IMR-90 (cell line): Measurements from ENCODE around the gene ITLN2. TPM values are rescaled to one million over a fixed set of nuclear protein-coding genes. Genes with fewer than 3 reads are reported as not detected.

Experiments used
- ATAC-seq: fragments of 200-7000 bp; cut with Tn5 transposase; 2 replicates; pipeline ENCODE4 v1.9.1; 2020; ENCODE audit warnings: low read depth, mild to moderate bottlenecking, moderate library complexity
- BruUV-seq: library from RNA; stranded (reverse); fragments of 400-500 nt; replicated peaks from 2 replicates; lab custom pipeline; 2021; lab: Mats Ljungman, UMichigan
- CTCF ChIA-PET: fragments of 300-600 bp; formaldehyde crosslinking; extraction: SDS; loops from one replicate; lab custom pipeline; 2021; ENCODE audit warnings: antibody characterized with exemption; lab: Yijun Ruan, JAX
- POLR2A ChIA-PET: fragments of 300-600 bp; sonication (Branson Sonifier 250); formaldehyde crosslinking; loops from one replicate; lab custom pipeline; 2022; ENCODE audit warnings: antibody characterized with exemption; ENCODE audit not compliant: unreplicated experiment; lab: Charles Lee
- DNase-seq: peaks from one replicate; pipeline ENCODE4 v3.0.0; 2013
- H2AFZ ChIP-seq: replicated peaks from 2 replicates; pipeline ENCODE3; 2013; ENCODE audit warnings: low read length, mild to moderate bottlenecking; ENCODE audit not compliant: poor library complexity
- H2AK5ac ChIP-seq: 2 replicates; pipeline ENCODE4 v1.6.1; 2013; ENCODE audit warnings: low read depth, low read length, inconsistent platforms
- H2AK9ac ChIP-seq: replicated peaks from 2 replicates; pipeline ENCODE3; 2013; ENCODE audit warnings: mild to moderate bottlenecking, low read depth, low read length, moderate library complexity; ENCODE audit not compliant: poor library complexity
- H2BK120ac ChIP-seq: 2 replicates; pipeline ENCODE4 v1.6.1; 2013; ENCODE audit warnings: low read depth, low read length, inconsistent platforms
- H2BK15ac ChIP-seq: 3 replicates; pipeline ENCODE4 v1.6.1; 2013; ENCODE audit warnings: low read depth, low read length, inconsistent platforms
- H2BK20ac ChIP-seq: 2 replicates; pipeline ENCODE4 v1.6.1; 2013; ENCODE audit warnings: low read depth, mild to moderate bottlenecking, inconsistent platforms, low read length, moderate library complexity
- H2BK5ac ChIP-seq: 2 replicates; pipeline ENCODE4 v1.6.1; 2013; ENCODE audit warnings: mild to moderate bottlenecking, low read depth, low read length, inconsistent platforms; ENCODE audit not compliant: poor library complexity, severe bottlenecking
- H3K14ac ChIP-seq: replicated peaks from 2 replicates; pipeline ENCODE4 v1.6.1; 2013; ENCODE audit warnings: low read depth, low read length, inconsistent platforms
- H3K18ac ChIP-seq: 2 replicates; pipeline ENCODE4 v1.6.1; 2013; ENCODE audit warnings: low read depth, low read length, control low read depth
- H3K23ac ChIP-seq: 2 replicates; pipeline ENCODE4 v1.6.1; 2013; ENCODE audit warnings: low read depth, low read length, inconsistent platforms
- H3K27ac ChIP-seq: 2 replicates; pipeline ENCODE4 v1.5.1; 2013; ENCODE audit warnings: mild to moderate bottlenecking, control low read depth, low read length; ENCODE audit not compliant: insufficient read depth
- H3K27me3 ChIP-seq: 2 replicates; pipeline ENCODE4 v1.6.1; 2013; ENCODE audit warnings: low read length; ENCODE audit not compliant: control insufficient read depth, insufficient read depth
- H3K36me3 ChIP-seq: 2 replicates; pipeline ENCODE4 v1.6.1; 2013; ENCODE audit warnings: low read length, mixed read lengths; ENCODE audit not compliant: control insufficient read depth, insufficient read depth
- H3K4ac ChIP-seq: 2 replicates; pipeline ENCODE4 v1.6.1; 2013; ENCODE audit warnings: low read depth, low read length, inconsistent platforms
- H3K4me1 ChIP-seq: 2 replicates; pipeline ENCODE4 v1.6.1; 2013; ENCODE audit warnings: low read length, mixed read lengths; ENCODE audit not compliant: control insufficient read depth, insufficient read depth
- H3K4me2 ChIP-seq: 2 replicates; pipeline ENCODE4 v1.6.1; 2013; ENCODE audit warnings: low read depth, mild to moderate bottlenecking, control low read depth, low read length, moderate library complexity
- H3K4me3 ChIP-seq: 2 replicates; pipeline ENCODE4 v1.5.1; 2013; ENCODE audit warnings: low read depth, mild to moderate bottlenecking, control low read depth, low read length, moderate library complexity; ENCODE audit not compliant: insufficient read depth
- H3K56ac ChIP-seq: 2 replicates; pipeline ENCODE4 v1.6.1; 2013; ENCODE audit warnings: low read length, inconsistent platforms; ENCODE audit not compliant: insufficient read depth; ENCODE audit errors: extremely low read depth
- H3K79me1 ChIP-seq, 2 experiments: 2 replicates each; pipeline ENCODE4 v1.6.1; 2013; ENCODE audit warnings: low read length in 2 of 2, inconsistent platforms in 1 of 2, low read depth in 1 of 2
- H3K9ac ChIP-seq: 2 replicates; pipeline ENCODE4 v1.6.1; 2013; ENCODE audit warnings: low read depth, low read length, control low read depth
- H3K9me1 ChIP-seq: 2 replicates; pipeline ENCODE4 v1.6.1; 2013; ENCODE audit warnings: low read length, inconsistent platforms; ENCODE audit not compliant: insufficient read depth
- H3K9me3 ChIP-seq: 2 replicates; pipeline ENCODE4 v1.6.1; 2013; ENCODE audit warnings: low read length; ENCODE audit not compliant: control insufficient read depth, insufficient read depth
- H4K20me1 ChIP-seq: 2 replicates; pipeline ENCODE4 v1.6.1; 2013; ENCODE audit warnings: low read length, inconsistent platforms; ENCODE audit not compliant: insufficient read depth
- H4K5ac ChIP-seq: 2 replicates; pipeline ENCODE4 v1.6.1; 2013; ENCODE audit warnings: mild to moderate bottlenecking, low read depth, low read length, control low read depth
- H4K8ac ChIP-seq, 2 experiments: 2 replicates each; pipeline ENCODE4 v1.6.1; 2013; ENCODE audit warnings: low read depth in 2 of 2, low read length in 2 of 2, control low read depth in 1 of 2, inconsistent platforms in 1 of 2
- H4K91ac ChIP-seq: 2 replicates; pipeline ENCODE4 v1.6.1; 2013; ENCODE audit warnings: low read depth, low read length, inconsistent platforms; ENCODE audit not compliant: insufficient read depth
- CHD1 ChIP-seq: IDR thresholded peaks from 2 replicates; pipeline ENCODE4 v1.6.1; 2012; ENCODE audit warnings: low read depth, low read length, improper control_type of control experiment
- FOS ChIP-seq: fragments of 150-350 bp; IDR thresholded peaks from 2 replicates; pipeline ENCODE4 v1.6.1; 2016; ENCODE audit warnings: low read depth, low read length
- MAFK ChIP-seq: IDR thresholded peaks from 2 replicates; pipeline ENCODE4 v1.6.1; 2012; ENCODE audit warnings: low read depth, low read length, improper control_type of control experiment
- NFE2L2 ChIP-seq: fragments of 150-350 bp; IDR thresholded peaks from 2 replicates; pipeline ENCODE4 v1.6.1; 2016; ENCODE audit warnings: low read depth, mild to moderate bottlenecking, low read length
- RAD21 ChIP-seq: IDR thresholded peaks from 2 replicates; pipeline ENCODE4 v1.6.1; 2012; ENCODE audit warnings: low read length, improper control_type of control experiment
- RCOR1 ChIP-seq: IDR thresholded peaks from 2 replicates; pipeline ENCODE4 v1.6.1; 2012; ENCODE audit warnings: mild to moderate bottlenecking, low read length, improper control_type of control experiment; ENCODE audit not compliant: insufficient replicate concordance
- SMC3 ChIP-seq: fragments of 150-350 bp; IDR thresholded peaks from 2 replicates; pipeline ENCODE4 v1.6.1; 2016; ENCODE audit warnings: low read depth, mild to moderate bottlenecking, antibody characterized with exemption, low read length, moderate library complexity
- WGBS, 2 experiments: methylation state at CpG; one replicate each; pipeline versions ENCODE4 v1.1.5 to v1.1.7; 2013; ENCODE audit warnings: missing lambda C conversion rate in 2 of 2; ENCODE audit not compliant: insufficient read length in 1 of 2; ENCODE audit errors: extremely low coverage in 2 of 2; 5-methylcytosine and 5-hydroxymethylcytosine counted together
- dilution Hi-C: fragments of 300-500 bp; cut with HindIII; formaldehyde crosslinking; loops from one replicate; pipeline ENCODE4 v1.14.3; 2018; ENCODE audit warnings: low sequenced_read_pairs; ENCODE audit not compliant: unreplicated experiment
- in situ Hi-C: fragments of 300-500 bp; cut with MboI; formaldehyde crosslinking; loops from 3 replicates; pipeline ENCODE4 v1.14.3; 2019; ENCODE audit warnings: low sequenced_read_pairs, inconsistent platforms, mixed read lengths
- intact Hi-C: fragments of 100-400 bp; cut with micrococcal nuclease; formaldehyde crosslinking; loops from 2 replicates; pipeline ENCODE4 v1.10.0; 2022
- polyA plus RNA-seq, 3 experiments: library from polyadenylated mRNA; depleted of rRNA; stranded (reverse); fragments of >200 nt; gene quantifications; 2 replicates each; pipeline ENCODE4 v1.2.3, GENCODE V29; 2012; ENCODE audit warnings: low replicate concordance in 1 of 3
- total RNA-seq: library from RNA; depleted of rRNA; stranded (reverse); fragments of >200 nt; gene quantifications from 2 replicates; pipeline ENCODE4 v1.2.3, GENCODE V29; 2012
- TF ChIP-seq, protein P1 (sequence below): fragments of 150-350 bp; IDR thresholded peaks from 2 replicates; pipeline ENCODE4 v1.6.1; 2017; ENCODE audit warnings: mild to moderate bottlenecking, antibody characterized with exemption, low read length, low read depth

The ITLN2 gene
- total and polyA plus RNA-seq, 2 of the 4 experiments (the other 2 are of a cell fraction): not detected

DNA sequence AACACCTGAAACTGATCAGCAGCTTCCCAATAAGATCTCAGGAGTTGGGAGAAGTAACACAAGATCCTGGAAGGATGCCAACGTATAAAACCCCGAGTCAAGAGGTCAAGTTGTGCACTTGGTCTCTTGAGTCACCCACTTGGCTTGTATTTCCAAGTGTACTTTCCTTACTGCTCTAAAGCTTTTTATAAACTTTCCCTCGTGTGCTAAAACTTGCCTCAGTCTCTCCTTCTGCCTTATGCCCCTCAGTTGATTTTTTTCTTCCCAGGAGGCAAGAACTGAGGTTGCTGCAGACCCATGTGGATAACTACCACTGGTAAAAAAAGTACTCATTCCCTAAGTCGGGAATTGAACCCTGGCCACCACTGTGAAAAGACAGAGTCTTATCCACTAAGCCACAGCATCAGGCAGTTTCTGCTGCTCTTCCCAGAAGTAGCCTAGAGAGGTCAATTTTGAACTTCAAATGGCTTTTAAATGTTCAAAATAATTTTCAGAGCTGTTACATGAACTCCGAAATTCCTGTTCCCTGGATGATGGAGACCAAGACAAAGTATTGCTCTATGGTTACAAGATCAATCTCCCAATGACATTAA is 28.9 kb downstream of the ITLN2 start:
- Histone ChIP-seq H4K20me1 (no peaks in the 10 kb centered on the region), H3K23ac (no peak overlapping the region), H2BK120ac (no peak overlapping the region), H2BK5ac (no peak overlapping the region), H3K18ac (no peak overlapping the region), H3K9me1 (no peaks in the 10 kb centered on the region), H2AK9ac (no peak overlapping the region), H2AK5ac (no peak overlapping the region), H2AFZ (no peak overlapping the region), H4K91ac (no peak overlapping the region), H2BK20ac (no peak overlapping the region), H4K5ac (no peak overlapping the region), H3K79me1 (no peaks in the 10 kb centered on the region), H3K9ac (no peak overlapping the region), H3K4ac (no peak overlapping the region), H3K4me2 (no peak overlapping the region), H3K27ac (no peak overlapping the region), H3K14ac (no peak overlapping the region), H3K4me1 (no peaks in the 10 kb centered on the region), H3K9me3 (no peaks in the 10 kb centered on the region), H3K27me3 (no peaks in the 10 kb centered on the region), H3K36me3 (no peaks in the 10 kb centered on the region), H2BK15ac (no peak overlapping the region), H3K56ac (no peak overlapping the region), H4K8ac (no peak overlapping the region), H3K4me3 (no peak overlapping the region)
- CTCF ChIA-PET: no interaction called here
- DNase-seq (peak; percentile 14), ATAC-seq (no peak)
- WGBS, 2 experiments: 42% methylated on average over 2 of the region's 5 CpGs; no CpG with 5 or more reads in 1 of the 2 experiments
- TF ChIP-seq NFE2L2: no peak
- no peak for TF ChIP-seq RCOR1
- TF ChIP-seq CHD1: no peak
- TF ChIP-seq MAFK: no peak
- TF ChIP-seq RAD21: no peak
- TF ChIP-seq FOS: no peak
- TF ChIP-seq, protein P1, sequence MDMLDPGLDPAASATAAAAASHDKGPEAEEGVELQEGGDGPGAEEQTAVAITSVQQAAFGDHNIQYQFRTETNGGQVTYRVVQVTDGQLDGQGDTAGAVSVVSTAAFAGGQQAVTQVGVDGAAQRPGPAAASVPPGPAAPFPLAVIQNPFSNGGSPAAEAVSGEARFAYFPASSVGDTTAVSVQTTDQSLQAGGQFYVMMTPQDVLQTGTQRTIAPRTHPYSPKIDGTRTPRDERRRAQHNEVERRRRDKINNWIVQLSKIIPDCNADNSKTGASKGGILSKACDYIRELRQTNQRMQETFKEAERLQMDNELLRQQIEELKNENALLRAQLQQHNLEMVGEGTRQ: no peak
- TF ChIP-seq SMC3: no peak
- dilution Hi-C loops (no loop called here), intact Hi-C loops (no loop called here), in situ Hi-C loops (no loop called here)
- BruUV-seq: no TSS peak
- POLR2A ChIA-PET: no interaction called here
